Rectal smooth muscle tissue (tissue), 1 donor: Measurements from ENCODE around the gene TRIM3.

Experiments
- H3K27ac ChIP-seq: one replicate; pipeline ENCODE4 v1.7.0; 2013; ENCODE audit warnings: low read depth, low read length, inconsistent platforms
- H3K27me3 ChIP-seq: one replicate; pipeline ENCODE4 v1.7.0; 2013; ENCODE audit warnings: low read length; ENCODE audit not compliant: control insufficient read depth, insufficient read depth
- H3K36me3 ChIP-seq: one replicate; pipeline ENCODE4 v1.7.0; 2013; ENCODE audit warnings: low read length; ENCODE audit not compliant: control insufficient read depth, insufficient read depth
- H3K4me1 ChIP-seq: one replicate; pipeline ENCODE4 v1.7.0; 2013; ENCODE audit warnings: low read length; ENCODE audit not compliant: control insufficient read depth, insufficient read depth
- H3K4me3 ChIP-seq: one replicate; pipeline ENCODE4 v1.7.0; 2013; ENCODE audit warnings: low read length
- H3K9ac ChIP-seq: one replicate; pipeline ENCODE4 v1.7.0; 2013; ENCODE audit warnings: low read length

The TRIM3 gene

DNA sequence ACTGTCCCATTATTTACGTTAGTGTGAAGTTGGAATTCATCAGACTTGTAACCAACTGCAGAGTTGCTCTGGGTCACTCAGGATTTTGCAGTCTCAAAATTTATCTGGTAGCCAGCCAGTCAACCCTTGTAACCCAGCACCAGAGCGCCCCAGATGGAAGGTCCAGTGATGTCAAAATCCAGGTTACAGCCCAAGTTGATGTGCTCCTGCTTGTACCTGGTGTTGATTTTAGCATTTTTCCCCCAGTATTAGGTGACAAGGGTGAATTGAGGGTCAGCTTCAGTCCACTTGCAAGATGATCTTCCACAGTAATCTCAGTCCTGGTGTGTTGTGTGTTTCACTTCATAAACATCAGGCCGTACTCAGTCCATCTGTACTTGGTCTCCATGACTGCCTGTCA lies 15.1 kb upstream of the TRIM3 start:
- Histone ChIP-seq H3K27ac (no peak overlapping the region), H3K9ac (no peak overlapping the region), H3K4me1 (no peaks in the 10 kb centered on the region), H3K36me3 (peaks cover 12% of the 10 kb centered on the region), H3K4me3 (no peak overlapping the region), H3K27me3 (no peaks in the 10 kb centered on the region)

DNA sequence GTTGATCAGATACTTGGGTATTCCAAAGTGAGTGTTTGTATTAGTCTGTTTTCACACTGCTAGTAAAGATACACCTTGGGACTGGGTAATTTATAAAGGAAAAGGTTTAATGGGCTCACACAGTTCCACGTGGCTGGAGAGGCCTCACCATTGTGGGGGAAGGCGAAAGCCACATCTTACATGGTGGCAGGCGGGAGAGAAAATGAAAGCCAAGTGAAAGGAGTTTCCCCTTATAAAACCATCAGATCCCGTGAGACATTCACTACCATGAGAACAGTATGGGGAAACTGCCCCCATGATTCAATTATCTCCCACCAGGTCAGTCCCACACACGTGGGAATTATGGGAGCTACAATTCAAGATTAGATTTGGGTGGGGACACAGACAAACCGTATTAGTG lies 14.6 kb upstream of the TRIM3 start:
- Histone ChIP-seq H3K27ac (no peak overlapping the region), H3K4me1 (no peaks in the 10 kb centered on the region), H3K4me3 (no peak overlapping the region), H3K27me3 (no peaks in the 10 kb centered on the region), H3K9ac (no peak overlapping the region), H3K36me3 (peaks cover 12% of the 10 kb centered on the region)

DNA sequence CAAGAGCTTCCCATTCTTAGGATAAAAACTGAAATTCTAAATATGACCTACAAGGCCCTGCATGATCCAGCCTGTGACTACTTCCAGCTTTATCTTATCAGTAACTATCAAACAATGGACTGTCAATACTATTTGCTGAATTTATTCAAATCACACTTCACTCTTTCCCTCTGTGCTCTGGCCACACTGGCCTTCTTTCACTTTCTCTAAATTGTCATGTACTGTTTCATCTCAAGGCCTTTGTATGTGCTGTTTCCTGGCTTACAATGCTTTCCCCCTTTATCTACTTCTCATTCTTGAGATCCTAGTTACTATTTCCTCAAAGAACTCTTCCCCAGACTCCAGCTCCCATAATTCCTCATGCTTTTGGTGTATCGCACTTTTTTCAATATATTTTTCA lies 13.2 kb upstream of the TRIM3 start:
- Histone ChIP-seq H3K27ac (no peak overlapping the region), H3K36me3 (peaks cover 15% of the 10 kb centered on the region), H3K27me3 (no peaks in the 10 kb centered on the region), H3K9ac (no peak overlapping the region), H3K4me3 (no peak overlapping the region), H3K4me1 (peaks cover 7% of the 10 kb centered on the region)

DNA sequence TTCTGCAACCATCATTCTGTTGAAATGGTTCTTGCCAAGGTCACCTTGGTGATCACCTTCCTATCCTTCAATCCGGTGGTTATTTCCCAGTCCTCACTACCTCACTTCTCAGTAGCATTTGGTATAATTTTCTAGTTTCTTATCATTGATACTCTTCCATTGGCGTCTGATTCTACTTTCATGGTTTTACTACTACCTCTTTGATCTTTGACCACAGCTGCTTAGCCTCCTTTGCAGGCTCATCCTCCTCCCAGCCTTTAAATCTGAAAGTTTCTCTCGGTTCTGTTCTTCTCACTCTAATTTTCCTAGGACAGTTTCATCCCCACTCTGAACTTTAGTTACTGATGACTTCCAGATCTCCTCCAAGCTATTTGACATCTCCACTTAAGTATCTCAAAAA lies 12.5 kb upstream of the TRIM3 start:
- Histone ChIP-seq H3K4me3 (no peak overlapping the region), H3K27me3 (no peaks in the 10 kb centered on the region), H3K36me3 (peaks cover 15% of the 10 kb centered on the region)

DNA sequence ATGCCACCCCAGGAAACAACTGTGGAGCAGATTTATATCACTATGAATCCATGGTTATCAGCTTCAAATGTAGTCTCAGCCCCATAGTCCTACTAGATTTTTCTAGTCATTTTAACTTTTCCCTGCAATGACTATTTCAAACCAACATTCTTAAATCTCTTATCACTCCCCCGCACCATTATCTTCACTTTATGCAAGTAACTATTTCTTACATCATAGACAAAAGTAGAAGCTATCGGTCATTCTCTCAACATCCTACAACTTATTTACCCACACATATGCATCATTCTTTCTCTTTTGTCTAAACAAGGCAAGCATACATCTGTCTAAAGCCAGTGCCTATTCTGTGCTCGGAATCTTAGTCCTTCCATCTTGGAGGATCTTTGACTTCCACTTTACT lies 11.9 kb upstream of the TRIM3 start:
- H3K4me1 ChIP-seq = peaks cover 12% of the 10 kb centered on the region

More for the DNA sequence above, 12.5 kb upstream of the TRIM3 start:
- no peak overlapping the region for H3K9ac ChIP-seq
- H3K4me1 ChIP-seq = peaks cover 10% of the 10 kb centered on the region
- no peak overlapping the region for H3K27ac ChIP-seq

DNA sequence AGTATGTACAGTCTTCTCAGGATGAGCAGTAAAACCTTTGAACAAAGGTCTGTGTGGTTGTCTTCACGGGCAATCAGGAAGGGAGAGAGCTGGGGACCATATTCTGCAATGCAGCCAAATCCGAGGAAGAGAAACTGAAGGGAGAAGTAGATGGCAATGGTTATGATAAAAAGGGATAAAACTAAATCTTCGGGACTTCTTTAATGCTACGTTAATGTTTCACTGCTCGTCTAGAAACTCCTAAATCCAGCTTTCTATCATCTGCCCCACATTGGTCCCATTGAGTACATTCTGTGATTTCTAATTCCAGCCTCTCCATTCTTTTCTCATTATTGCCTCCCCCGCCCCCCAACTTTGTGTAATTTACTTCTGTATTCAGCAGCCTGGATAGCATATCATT lies 9.3 kb upstream of the TRIM3 start:
- no peak overlapping the region for H3K27ac ChIP-seq
- H3K9ac ChIP-seq = no peak overlapping the region
- peaks cover 22% of the 10 kb centered on the region for H3K36me3 ChIP-seq

More for the DNA sequence above, 11.9 kb upstream of the TRIM3 start:
- Histone ChIP-seq H3K9ac (no peak overlapping the region), H3K27ac (no peak overlapping the region), H3K4me3 (no peak overlapping the region), H3K27me3 (no peaks in the 10 kb centered on the region), H3K36me3 (peaks cover 15% of the 10 kb centered on the region)

DNA sequence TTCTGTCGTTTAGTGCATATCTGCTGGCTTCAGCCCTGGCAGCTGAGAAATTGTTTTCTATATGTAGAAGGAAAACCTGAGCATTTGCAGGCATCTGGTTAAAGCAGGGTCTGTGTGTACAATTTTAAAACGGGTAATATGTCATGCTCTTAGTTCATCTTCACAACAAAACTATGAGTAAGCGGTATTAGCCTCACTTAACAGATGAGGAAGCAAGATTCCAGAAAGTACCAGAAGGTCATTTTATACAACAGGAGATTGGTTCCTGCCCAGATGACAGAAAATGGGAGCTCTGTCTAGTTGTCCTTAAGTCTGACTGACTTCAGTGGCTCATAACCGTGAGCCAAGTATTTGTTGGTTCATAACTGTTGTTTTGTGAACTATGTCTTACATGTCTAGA lies 8.7 kb upstream of the TRIM3 start:
- peaks cover 27% of the 10 kb centered on the region for H3K36me3 ChIP-seq

More for the DNA sequence above, 9.3 kb upstream of the TRIM3 start:
- peaks cover 18% of the 10 kb centered on the region for H3K4me1 ChIP-seq
- no peak overlapping the region for H3K4me3 ChIP-seq
- no peaks in the 10 kb centered on the region for H3K27me3 ChIP-seq

DNA sequence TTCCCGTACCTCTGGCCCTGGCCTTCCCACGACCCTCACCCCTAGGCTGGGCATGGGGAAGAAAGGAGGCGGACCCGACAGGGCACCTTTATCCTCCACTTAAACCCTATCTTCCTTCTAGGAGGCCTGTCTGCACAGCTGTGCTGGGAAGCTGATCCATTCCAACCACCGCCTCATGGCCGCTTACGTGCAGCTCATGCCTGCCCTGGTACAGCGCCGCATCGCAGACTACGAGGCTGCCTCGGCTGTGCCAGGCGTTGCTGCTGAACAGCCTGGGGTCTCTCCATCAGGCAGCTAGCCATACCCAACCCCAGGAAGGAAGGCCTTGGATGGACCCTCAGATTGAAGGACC lies 8.2 kb upstream of the TRIM3 start:
- H3K36me3 ChIP-seq = peaks cover 31% of the 10 kb centered on the region
- H3K4me1 ChIP-seq = peaks cover 18% of the 10 kb centered on the region
- peak overlapping the region; percentile 78 for H3K9ac ChIP-seq
- H3K27me3 ChIP-seq = no peaks in the 10 kb centered on the region
- peak overlapping the region; percentile 89 for H3K4me3 ChIP-seq
- H3K27ac ChIP-seq = peak overlapping the region; percentile 87

More for the DNA sequence above, 8.7 kb upstream of the TRIM3 start:
- H3K4me1 ChIP-seq = peaks cover 18% of the 10 kb centered on the region
- no peak overlapping the region for H3K9ac ChIP-seq
- peak overlapping the region; percentile 89 for H3K4me3 ChIP-seq
- no peak overlapping the region for H3K27ac ChIP-seq
- no peaks in the 10 kb centered on the region for H3K27me3 ChIP-seq

DNA sequence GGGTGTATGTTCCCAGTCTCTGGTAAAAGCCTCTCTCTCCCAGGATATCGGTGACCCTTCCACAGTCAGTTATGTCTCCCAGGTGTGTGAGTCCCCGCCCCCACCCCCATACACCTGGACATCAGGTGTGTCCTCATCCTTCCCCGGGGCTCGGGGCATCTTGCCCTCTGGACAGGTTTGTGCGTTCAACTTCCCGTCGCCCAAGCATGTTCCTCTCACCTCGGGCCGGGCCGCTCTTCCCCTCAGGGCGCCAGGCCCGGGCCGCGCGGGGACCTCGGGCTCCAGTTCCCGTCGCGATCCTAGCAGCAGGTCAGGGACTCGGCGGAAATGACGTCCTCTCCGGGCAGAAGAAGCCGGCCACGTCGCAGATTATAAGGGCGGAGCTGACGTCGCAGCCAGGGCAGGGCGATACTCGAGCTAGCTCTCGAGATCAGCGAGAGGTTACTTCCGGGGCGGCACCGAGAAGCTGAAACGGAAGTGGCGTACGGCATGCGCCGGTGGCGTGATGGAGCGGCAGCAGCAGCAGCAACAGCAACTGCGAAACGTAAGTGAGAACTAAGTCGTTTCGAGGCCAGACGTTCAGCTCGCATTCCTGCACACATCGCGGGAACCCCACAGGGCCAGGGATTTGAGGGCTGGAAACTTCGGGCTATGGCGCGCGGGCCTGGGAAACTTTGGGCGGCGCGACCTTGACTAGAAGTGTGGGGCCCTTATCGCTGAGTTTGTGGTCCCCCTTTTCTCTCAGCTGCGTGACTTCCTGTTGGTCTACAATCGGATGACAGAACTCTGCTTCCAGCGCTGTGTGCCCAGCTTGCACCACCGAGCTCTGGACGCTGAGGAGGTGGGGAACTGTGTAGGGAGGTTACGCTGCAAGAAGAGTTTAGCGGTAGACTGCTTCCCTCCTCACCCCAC lies 7.5 kb upstream of the TRIM3 start, which contains the start of the genes ARFIP2 and TIMM10B:
TSS of gene ARFIP2 (minus strand) at position 320 of the 912 bp plus-strand sequence. CDS start 910 bp downstream, outside the sequence.
TSS of gene TIMM10B (plus strand) at position 490 of the 912 bp plus-strand sequence. CDS start at position 506, 16 bp downstream.
- H3K4me3 ChIP-seq = peak within 1 kb of the TSS; percentile 89
- peak within 1 kb of the TSS; percentile 89 for H3K27ac ChIP-seq
- H3K4me1 ChIP-seq = peaks cover 18% of the 10 kb centered on the region
- H3K36me3 ChIP-seq = peaks cover 30% of the 10 kb centered on the region
- H3K9ac ChIP-seq = peak within 1 kb of the TSS; percentile 85
- H3K27me3 ChIP-seq = no peaks in the 10 kb centered on the region

DNA sequence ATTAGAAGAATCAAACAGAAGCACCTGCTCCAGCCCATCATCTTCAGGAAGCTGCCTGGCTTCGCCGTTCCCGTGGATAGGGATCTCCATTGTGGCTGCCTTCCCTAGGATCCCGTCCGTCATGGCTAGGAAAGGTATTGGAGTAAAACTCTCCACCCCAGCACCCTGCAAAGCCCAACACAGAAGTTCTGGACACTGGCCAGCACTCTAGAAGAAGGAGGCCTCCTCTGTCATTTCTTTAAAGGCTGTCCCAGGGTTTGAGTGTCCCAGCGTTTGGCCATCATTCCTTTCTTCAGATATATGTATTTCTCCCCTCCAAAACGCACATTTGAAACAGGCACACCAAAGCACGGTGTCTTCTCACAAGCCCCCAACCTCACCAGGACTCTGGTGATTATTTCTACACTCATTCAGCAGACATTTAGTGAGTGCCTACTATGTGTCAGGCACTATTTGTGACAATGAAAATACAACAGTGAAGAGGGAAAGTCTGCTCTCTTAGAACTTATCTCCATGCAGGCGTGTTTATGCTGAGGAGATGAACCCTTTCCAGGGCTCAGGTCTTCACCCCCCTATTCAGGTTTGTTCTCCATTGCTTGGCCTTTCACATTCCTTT lies 6.7 kb upstream of the TRIM3 start:
- peaks cover 18% of the 10 kb centered on the region for H3K4me1 ChIP-seq
- H3K4me3 ChIP-seq = peak overlapping the region; percentile 89
- peak overlapping the region; percentile 85 for H3K9ac ChIP-seq
- H3K27me3 ChIP-seq = no peaks in the 10 kb centered on the region
- peaks cover 27% of the 10 kb centered on the region for H3K36me3 ChIP-seq
- H3K27ac ChIP-seq = peak overlapping the region; percentile 89

DNA sequence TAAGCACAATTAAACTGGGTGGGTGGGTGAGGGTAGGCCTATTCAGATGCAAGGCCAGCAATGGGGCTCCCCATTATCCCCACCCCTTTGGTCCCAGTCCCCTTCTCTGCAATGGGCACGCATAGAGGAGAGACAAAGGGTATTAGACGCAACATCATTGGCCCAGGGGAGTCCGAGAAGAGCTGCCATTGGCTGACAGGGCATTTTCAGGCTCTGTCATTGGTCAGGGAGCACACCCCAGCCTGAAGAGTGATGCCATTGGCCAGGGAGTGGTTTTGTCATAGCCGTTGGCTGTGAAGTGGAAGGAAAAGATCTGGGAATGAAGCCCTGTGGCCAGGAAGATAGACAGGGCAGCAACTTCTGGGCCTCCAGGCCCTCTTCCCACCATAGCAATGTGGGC lies 2.8 kb upstream of the TRIM3 start:
- Histone ChIP-seq H3K4me3 (no peak overlapping the region), H3K27me3 (no peaks in the 10 kb centered on the region), H3K4me1 (peaks cover 21% of the 10 kb centered on the region), H3K27ac (no peak overlapping the region), H3K9ac (no peak overlapping the region), H3K36me3 (peaks cover 18% of the 10 kb centered on the region)

DNA sequence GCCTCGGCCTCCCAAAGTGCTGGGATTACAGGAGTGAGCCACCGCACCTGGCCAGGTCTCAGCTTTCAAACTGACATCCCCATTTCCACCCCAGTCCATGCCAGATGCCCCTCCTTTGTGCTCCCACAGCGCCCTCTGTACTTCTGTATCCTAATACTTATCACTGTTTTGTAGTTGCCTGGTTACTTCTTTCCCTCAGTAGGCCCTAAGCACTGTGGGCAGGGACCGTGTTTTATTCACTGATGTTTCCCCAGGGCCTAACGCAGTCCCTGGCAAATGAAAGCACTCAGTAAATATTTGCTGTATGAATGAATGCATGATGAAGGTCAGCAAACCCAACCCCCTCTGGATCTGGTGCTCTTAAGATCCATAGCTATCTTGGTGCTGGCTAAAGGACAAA lies 2.2 kb upstream of the TRIM3 start:
- H3K36me3 ChIP-seq = peaks cover 18% of the 10 kb centered on the region
- no peaks in the 10 kb centered on the region for H3K27me3 ChIP-seq
- no peak overlapping the region for H3K9ac ChIP-seq
- no peak overlapping the region for H3K4me3 ChIP-seq
- peaks cover 21% of the 10 kb centered on the region for H3K4me1 ChIP-seq
- no peak overlapping the region for H3K27ac ChIP-seq
